Activated T-helper 1 cell treated with anti-CD3 and anti-CD28 coated beads, Interleukin-12 subunit alpha, Interleukin-12 subunit beta, Interleukin-2, Interleukin-4 antibody, amounts not matched to agents 30 ng/mL and 10 ng/mL and 1 ng/mL, durations not matched to agents 14 hours and 24 hours and 36 hours (primary cell): ENCODE results near the gene CCDC171. TPM values are rescaled to one million over a fixed set of nuclear protein-coding genes. Genes with fewer than 3 reads are reported as not detected.

Source experiments
- DNase-seq: peaks from one replicate; pipeline ENCODE4 v3.0.0; 2021; ENCODE audit warnings: low spot score
- H3K27ac Mint-ChIP-seq: one replicate; pipeline ENCODE4 v1.8.0; 2021; ENCODE audit warnings: mild to moderate bottlenecking, mixed read lengths
- H3K27me3 Mint-ChIP-seq: one replicate; pipeline ENCODE4 v1.8.0; 2022; ENCODE audit warnings: mild to moderate bottlenecking, moderate library complexity, mixed read lengths; ENCODE audit not compliant: insufficient read depth
- H3K36me3 Mint-ChIP-seq: one replicate; pipeline ENCODE4 v1.8.0; 2021; ENCODE audit warnings: low read depth, mixed read lengths
- H3K4me1 Mint-ChIP-seq: one replicate; pipeline ENCODE4 v1.8.0; 2021; ENCODE audit warnings: low read depth, mixed read lengths
- H3K4me3 Mint-ChIP-seq: one replicate; pipeline ENCODE4 v1.8.0; 2021; ENCODE audit warnings: mild to moderate bottlenecking, moderate library complexity, mixed read lengths
- H3K9me3 Mint-ChIP-seq: one replicate; pipeline ENCODE4 v1.8.0; 2021; ENCODE audit warnings: mixed read lengths
- intact Hi-C: fragments of 100-400 bp; cut with micrococcal nuclease; formaldehyde crosslinking; loops from one replicate; pipeline ENCODE4 v1.15.1; 2024
- total RNA-seq: library from RNA; stranded (reverse); gene quantifications from 2 replicates; pipeline ENCODE4 v1.2.3, GENCODE V29; 2022

CCDC171 gene
- total RNA-seq, 1 donor from 2014 or later = 2.0 TPM

DNA sequence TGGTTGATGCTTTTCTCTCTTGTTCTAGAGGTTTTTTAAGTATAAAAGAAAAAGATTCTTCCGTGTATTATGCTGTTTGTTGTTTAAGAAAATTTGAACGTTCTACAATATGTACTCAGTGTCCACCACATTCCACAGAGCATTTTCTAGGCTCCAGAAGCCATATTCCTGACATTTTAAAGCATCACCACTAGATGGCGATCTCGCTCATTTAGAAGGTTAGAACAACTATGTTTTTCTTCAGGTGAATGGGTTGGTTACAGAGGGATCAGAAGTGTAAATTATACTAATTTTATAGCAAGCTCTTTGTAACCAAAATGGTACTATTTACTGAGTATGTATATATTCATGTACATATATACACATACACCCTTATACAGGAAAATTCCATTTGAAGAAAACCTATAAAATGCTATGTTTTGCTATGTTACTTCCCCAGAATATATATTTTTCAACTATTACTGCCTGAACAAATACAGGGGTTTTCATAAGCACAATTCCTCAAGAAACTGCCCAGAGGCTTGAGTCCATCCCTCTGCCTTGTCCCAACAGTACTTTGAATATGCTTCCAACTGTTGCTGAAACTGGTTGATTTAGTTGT is 284.3 kb downstream of the CCDC171 start:
- H3K4me3 Mint-ChIP-seq = no peak overlapping the region
- intact Hi-C loops = loop anchor here (5.0 kb wide), 1 partner anchor 1625 kb away; no protein-coding TSS in a partner anchor
- no peak for DNase-seq

DNA sequence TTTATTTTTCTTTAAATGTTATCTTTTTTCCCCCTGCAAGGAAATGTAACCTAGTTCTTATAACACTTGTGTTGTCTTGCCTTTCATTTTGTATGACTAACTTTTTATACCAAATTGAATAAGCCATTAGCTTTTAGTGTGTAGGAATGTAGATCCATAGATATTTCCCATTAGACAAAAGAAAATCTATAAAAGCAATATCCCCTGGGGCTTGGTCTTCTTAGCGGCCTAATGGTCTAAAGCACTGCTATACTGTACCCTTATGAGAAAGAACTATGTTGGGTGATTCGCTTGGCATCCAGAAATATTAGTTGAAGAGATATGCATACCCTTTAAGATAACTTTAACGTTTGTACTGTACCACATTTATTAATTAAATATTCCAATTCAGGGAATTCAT is 289.2 kb downstream of the CCDC171 start:
- no peaks in the 10 kb centered on the region for H3K27me3 Mint-ChIP-seq
- H3K36me3 Mint-ChIP-seq = no peaks in the 10 kb centered on the region
- no peaks in the 10 kb centered on the region for H3K4me1 Mint-ChIP-seq
- DNase-seq = no peak
- no peak overlapping the region for H3K4me3 Mint-ChIP-seq
- intact Hi-C loops = no loop called here
- no peaks in the 10 kb centered on the region for H3K9me3 Mint-ChIP-seq
- H3K27ac Mint-ChIP-seq = no peak overlapping the region

More for the DNA sequence above, 284.3 kb downstream of the CCDC171 start:
- no peak overlapping the region for H3K27ac Mint-ChIP-seq
- H3K36me3 Mint-ChIP-seq = no peaks in the 10 kb centered on the region
- H3K4me1 Mint-ChIP-seq = no peaks in the 10 kb centered on the region
- no peaks in the 10 kb centered on the region for H3K27me3 Mint-ChIP-seq
- no peaks in the 10 kb centered on the region for H3K9me3 Mint-ChIP-seq

DNA sequence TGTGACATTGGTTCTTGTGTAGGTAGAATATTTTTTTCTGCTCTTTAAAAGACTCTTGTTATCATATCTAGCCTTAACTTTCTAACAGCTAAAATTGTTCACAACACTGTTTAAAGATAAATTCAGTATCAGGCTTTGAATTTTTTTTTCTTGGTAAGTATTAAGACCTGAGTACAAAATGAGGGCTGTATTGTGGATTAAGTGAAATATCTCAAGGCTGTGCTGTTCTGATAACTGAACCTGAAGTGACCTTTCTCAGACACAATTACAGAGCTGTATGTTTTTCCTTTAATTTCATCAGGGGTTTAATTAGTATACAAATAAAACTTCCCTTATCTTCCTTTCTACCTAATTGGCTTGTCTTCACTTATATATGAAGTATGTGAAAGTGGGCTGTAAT is 290.5 kb downstream of the CCDC171 start:
- H3K9me3 Mint-ChIP-seq = no peaks in the 10 kb centered on the region
- no peaks in the 10 kb centered on the region for H3K27me3 Mint-ChIP-seq

DNA sequence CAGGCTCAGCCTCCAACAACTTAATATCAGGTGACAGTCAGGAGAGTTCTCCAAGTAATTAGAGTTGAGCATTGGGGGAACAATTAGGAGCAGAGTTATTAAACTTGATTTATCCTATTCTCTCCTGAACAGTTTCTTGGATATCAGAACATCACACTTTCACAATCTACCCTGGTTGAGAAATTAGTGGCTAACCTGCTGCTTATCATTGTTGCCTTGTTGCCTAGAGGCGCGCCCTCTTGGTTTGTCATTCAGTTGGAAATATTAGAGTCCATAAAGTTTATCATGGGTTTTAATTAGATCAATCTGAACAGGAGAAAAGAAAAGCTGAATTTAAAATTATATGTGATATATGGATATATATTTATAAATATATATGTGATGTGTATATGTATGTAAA is 291.1 kb downstream of the CCDC171 start:
- no peak for DNase-seq
- Mint-ChIP-seq H3K27me3 (no peaks in the 10 kb centered on the region), H3K9me3 (no peaks in the 10 kb centered on the region), H3K36me3 (no peaks in the 10 kb centered on the region), H3K27ac (no peak overlapping the region), H3K4me3 (no peak overlapping the region), H3K4me1 (no peaks in the 10 kb centered on the region)
- intact Hi-C loops = no loop called here

More for the DNA sequence above, 290.5 kb downstream of the CCDC171 start:
- Mint-ChIP-seq H3K4me3 (no peak overlapping the region), H3K36me3 (no peaks in the 10 kb centered on the region), H3K4me1 (no peaks in the 10 kb centered on the region), H3K27ac (no peak overlapping the region)
- DNase-seq = no peak
- intact Hi-C loops = no loop called here

DNA sequence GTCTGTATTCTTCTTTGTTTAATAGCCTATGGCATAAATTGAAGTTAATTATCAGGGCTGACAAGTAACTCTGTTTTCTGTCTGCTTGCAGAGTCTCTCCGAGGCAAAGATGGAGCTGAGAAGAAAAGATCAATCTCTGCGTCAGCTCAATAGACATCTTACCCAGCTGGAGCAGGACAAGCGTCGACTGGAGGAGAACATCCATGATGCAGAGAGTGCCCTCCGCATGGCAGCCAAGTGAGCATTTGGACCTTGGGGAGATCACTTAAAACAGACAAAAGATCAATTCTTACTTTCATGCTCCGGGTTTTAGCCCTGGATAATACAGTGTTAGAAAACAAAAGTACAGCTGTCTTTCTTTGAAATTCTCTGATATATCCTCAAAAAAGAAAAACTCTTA is 293.8 kb downstream of the CCDC171 start:
- intact Hi-C loops = no loop called here
- no peaks in the 10 kb centered on the region for H3K36me3 Mint-ChIP-seq
- no peak for DNase-seq

DNA sequence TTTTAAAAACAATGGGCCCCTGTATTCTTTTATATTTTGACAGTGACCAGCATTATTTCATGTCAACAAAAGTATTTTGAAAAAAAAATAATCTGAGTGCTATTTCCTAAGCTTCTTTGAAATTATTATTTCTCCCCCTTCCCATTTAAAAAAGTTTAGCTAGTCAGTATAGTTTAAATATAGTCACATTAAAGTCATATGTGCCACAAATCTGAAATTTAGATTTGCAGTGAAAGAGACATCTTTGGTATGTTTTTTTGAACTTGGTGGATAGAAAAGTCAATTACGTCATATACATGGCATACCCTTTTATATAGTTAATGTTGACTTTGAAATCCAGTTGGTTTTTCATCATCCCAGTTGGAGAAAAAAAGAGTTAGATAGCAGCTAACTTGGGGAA is 297.0 kb downstream of the CCDC171 start:
- intact Hi-C loops = no loop called here
- Mint-ChIP-seq H3K27me3 (no peaks in the 10 kb centered on the region), H3K36me3 (no peaks in the 10 kb centered on the region), H3K4me3 (no peak overlapping the region), H3K9me3 (no peaks in the 10 kb centered on the region), H3K27ac (no peak overlapping the region), H3K4me1 (no peaks in the 10 kb centered on the region)
- DNase-seq = no peak

More for the DNA sequence above, 293.8 kb downstream of the CCDC171 start:
- Mint-ChIP-seq H3K4me1 (no peaks in the 10 kb centered on the region), H3K9me3 (no peaks in the 10 kb centered on the region), H3K27ac (no peak overlapping the region), H3K4me3 (no peak overlapping the region), H3K27me3 (no peaks in the 10 kb centered on the region)

DNA sequence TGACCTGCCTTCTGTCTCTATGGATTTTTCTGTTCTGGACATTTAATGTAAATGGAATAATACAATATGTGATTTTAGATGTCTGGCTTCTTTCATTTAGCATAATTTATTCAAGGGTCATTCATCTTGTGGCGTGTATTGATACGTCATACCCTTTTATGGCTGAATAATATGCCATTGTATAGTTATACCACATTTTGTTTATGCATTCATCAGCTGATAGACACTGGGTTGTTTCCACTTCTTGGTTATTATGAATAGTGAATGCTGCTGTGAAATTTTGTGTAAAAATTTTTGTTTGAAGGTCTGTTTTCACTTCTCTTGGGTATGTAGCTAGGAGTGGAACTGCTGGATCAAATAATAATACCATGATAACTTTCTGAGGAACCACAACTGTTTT is 298.9 kb downstream of the CCDC171 start:
- DNase-seq = no peak
- no peaks in the 10 kb centered on the region for H3K9me3 Mint-ChIP-seq
- H3K27ac Mint-ChIP-seq = no peak overlapping the region
- intact Hi-C loops = no loop called here
- H3K4me1 Mint-ChIP-seq = no peaks in the 10 kb centered on the region
- no peaks in the 10 kb centered on the region for H3K36me3 Mint-ChIP-seq
- no peaks in the 10 kb centered on the region for H3K27me3 Mint-ChIP-seq
- H3K4me3 Mint-ChIP-seq = no peak overlapping the region

DNA sequence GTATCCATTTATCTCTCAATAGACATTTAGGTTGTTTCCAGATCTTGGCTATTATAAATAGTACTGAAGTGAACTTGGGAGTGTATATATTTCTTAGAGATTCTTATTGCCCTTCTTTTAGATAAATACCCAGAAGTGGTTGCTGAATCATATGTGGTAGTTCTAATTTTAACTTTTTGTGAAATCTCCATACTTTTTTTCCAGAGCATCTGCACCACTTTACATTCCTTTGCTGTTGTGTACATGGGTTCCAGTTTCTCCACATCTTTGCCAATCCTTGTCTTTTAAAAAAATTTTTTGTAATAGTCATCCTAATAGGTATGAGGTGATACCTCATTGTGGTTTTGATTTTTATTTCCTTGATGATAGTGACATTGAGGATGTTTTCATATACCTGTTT is 303.7 kb downstream of the CCDC171 start:
- no peak for DNase-seq
- Mint-ChIP-seq H3K4me1 (no peaks in the 10 kb centered on the region), H3K4me3 (no peak overlapping the region), H3K9me3 (no peaks in the 10 kb centered on the region), H3K36me3 (no peaks in the 10 kb centered on the region), H3K27me3 (no peaks in the 10 kb centered on the region), H3K27ac (no peak overlapping the region)
- intact Hi-C loops = no loop called here

DNA sequence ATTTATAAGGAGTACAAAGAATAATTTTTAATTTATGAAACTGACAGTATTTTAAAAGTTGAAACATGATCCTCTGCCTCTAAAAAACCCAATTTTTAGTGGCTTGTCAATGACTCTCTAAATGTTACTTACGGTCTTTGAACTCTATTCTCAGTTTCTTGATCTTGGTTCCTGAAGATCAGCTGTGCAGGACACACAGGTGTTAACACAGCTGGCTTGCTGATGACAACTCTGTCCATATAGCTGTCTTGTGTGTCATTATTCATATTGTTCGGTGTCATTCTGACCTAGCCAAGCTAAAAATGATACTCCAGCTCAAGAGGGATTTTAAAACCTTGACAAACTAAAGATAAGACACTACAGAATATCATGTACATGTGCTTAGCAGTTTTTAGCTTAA is 314.5 kb downstream of the CCDC171 start:
- H3K27me3 Mint-ChIP-seq = no peaks in the 10 kb centered on the region
- H3K4me3 Mint-ChIP-seq = no peak overlapping the region
- no peaks in the 10 kb centered on the region for H3K4me1 Mint-ChIP-seq
- no peaks in the 10 kb centered on the region for H3K36me3 Mint-ChIP-seq
- intact Hi-C loops = no loop called here
- H3K9me3 Mint-ChIP-seq = no peaks in the 10 kb centered on the region
- no peak overlapping the region for H3K27ac Mint-ChIP-seq
- DNase-seq = no peak

DNA sequence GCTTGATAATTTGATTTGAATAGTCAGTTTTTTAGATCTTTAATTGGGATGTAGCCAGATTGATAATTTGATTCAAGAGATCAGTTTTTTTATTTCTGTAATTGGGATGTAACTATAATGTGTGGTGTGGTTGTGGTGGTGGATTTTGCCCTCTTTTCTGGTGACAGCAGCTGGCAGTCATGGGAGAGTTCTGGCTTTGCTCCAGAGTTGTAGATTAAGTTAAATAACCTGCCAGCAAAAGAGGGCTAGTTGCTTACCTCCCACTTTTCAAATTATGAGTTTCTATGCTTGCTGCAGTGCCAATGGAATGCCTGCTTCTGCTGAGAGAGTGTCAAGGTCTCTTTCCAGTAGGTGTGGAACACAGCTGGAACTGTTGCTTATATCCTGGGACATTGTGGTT is 315.1 kb downstream of the CCDC171 start:
- DNase-seq = no peak
- Mint-ChIP-seq H3K27me3 (no peaks in the 10 kb centered on the region), H3K9me3 (no peaks in the 10 kb centered on the region), H3K4me1 (no peaks in the 10 kb centered on the region), H3K36me3 (no peaks in the 10 kb centered on the region), H3K27ac (no peak overlapping the region), H3K4me3 (no peak overlapping the region)
- intact Hi-C loops = no loop called here

DNA sequence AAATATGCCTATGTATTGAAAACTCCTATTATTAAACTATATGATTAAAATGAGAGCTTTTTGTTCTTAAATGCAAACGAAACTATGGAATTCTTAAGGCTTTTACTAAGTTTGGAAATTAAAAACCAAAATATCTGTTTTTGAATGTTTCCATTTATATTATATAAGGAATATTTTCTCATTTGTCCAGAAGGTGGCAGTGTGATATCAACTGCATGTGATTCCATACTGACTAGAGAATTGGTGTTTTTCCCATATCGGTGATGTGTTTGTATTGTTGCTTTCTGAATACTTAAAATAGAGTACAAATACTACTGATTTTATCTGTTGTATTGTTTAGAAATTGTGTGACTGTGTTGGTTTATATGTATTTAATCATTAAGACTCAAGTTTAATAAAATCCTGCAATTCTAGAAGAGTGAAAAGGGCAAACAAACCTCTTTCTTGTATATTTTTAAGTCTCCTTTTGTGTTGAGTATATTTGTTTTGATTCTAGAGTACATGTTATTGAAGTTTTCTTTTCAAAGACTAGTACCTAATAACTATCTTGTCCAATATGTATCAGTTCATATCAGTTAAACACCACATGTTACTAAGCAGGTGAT is 320.8 kb downstream of the CCDC171 start:
- Mint-ChIP-seq H3K27ac (no peak overlapping the region), H3K9me3 (no peaks in the 10 kb centered on the region), H3K4me3 (no peak overlapping the region), H3K36me3 (no peaks in the 10 kb centered on the region), H3K27me3 (peaks cover 3% of the 10 kb centered on the region), H3K4me1 (no peaks in the 10 kb centered on the region)
- intact Hi-C loops = loop anchor here (1.0 to 2.0 kb wide), 2 partner anchors 260 to 1589 kb away; no protein-coding TSS in a partner anchor
- no peak for DNase-seq

DNA sequence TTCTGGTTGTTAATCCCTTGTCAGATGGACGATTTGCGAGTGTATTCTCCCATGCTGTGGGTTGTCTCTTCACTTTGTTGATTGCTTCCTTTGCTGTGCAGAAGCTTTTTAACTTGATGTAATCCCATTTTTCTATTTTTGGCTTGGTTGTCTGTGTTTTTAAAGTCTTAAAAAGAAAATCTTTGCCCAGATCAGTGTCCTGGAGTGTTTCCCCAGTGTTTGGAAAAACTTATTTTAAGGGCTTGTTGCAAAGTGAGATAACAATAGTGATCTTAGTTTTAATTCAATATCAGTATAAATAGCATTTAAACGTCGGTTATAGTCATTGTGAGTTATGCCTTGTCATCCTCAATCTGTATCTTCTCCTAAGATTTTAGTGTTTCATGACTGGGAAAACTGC is 329.5 kb downstream of the CCDC171 start:
- intact Hi-C loops = no loop called here
- no peaks in the 10 kb centered on the region for H3K9me3 Mint-ChIP-seq
- no peaks in the 10 kb centered on the region for H3K27me3 Mint-ChIP-seq
- DNase-seq = no peak
- no peak overlapping the region for H3K27ac Mint-ChIP-seq
- H3K36me3 Mint-ChIP-seq = no peaks in the 10 kb centered on the region
- no peaks in the 10 kb centered on the region for H3K4me1 Mint-ChIP-seq
- H3K4me3 Mint-ChIP-seq = no peak overlapping the region

DNA sequence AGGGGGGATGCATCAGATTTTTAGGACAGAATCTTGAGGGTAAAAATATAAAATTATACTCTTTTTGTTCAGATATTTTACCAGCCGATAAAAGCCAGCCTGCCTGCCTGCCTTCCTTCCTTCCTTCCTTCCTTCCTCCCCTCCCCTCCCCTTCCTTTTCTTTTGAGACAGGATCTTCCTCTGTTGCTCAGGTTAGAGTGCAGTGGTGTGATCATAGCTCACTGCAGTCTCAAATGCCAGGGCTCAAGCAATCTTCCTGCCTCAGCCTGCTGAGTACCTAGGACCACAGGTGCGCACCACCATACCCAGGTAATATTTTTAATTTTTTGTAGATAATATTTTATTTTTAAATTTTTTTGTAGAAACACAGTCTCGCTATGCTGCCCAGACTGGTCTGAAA is 330.0 kb downstream of the CCDC171 start:
- Mint-ChIP-seq H3K36me3 (no peaks in the 10 kb centered on the region), H3K9me3 (no peaks in the 10 kb centered on the region), H3K27me3 (no peaks in the 10 kb centered on the region), H3K27ac (no peak overlapping the region), H3K4me3 (no peak overlapping the region), H3K4me1 (no peaks in the 10 kb centered on the region)
- DNase-seq = no peak
- intact Hi-C loops = no loop called here

DNA sequence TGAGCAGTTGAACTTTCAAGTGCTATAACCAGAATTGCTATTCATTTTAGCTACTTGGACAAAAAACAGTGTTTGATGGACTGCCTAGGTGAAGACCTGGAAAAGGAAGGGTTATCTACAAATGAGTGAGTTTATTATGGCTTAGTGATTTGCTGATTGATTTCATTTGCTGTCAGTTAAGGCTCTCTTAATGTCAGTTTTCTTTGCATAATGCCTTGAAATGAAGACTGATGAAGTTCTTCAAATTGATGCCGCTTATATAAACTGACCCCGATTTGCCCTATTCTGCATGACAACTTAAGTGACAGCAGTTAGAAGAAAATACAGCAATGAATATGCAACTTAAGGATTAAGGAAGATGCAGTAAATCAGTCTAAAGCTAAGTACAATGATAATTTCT is 332.6 kb downstream of the CCDC171 start:
- Mint-ChIP-seq H3K27me3 (no peaks in the 10 kb centered on the region), H3K27ac (no peak overlapping the region), H3K36me3 (no peaks in the 10 kb centered on the region), H3K9me3 (no peaks in the 10 kb centered on the region), H3K4me3 (no peak overlapping the region), H3K4me1 (no peaks in the 10 kb centered on the region)
- intact Hi-C loops = no loop called here
- no peak for DNase-seq
